ENCODE results near the gene MAP4K5.

DNA sequence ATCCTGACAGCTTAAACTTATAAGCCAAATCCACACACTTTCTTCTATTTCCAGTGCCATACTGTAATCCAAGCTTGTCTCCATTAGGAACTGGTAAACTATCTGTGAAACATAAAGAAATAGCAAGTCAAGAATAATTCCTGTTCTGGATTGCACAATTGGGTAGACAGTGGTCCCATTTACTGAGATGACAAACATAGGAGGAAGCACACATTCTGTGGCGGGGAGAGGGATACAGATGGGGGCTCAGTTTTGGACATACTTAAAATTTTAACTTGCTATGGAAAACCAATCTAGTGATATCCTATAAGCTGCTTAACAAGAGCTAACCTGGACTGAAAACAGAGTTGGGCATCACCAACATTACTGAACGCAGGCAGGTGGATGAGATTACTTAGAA is 16.3 kb downstream of the MAP4K5 start:
- TF ChIP-seq, protein P1, sequence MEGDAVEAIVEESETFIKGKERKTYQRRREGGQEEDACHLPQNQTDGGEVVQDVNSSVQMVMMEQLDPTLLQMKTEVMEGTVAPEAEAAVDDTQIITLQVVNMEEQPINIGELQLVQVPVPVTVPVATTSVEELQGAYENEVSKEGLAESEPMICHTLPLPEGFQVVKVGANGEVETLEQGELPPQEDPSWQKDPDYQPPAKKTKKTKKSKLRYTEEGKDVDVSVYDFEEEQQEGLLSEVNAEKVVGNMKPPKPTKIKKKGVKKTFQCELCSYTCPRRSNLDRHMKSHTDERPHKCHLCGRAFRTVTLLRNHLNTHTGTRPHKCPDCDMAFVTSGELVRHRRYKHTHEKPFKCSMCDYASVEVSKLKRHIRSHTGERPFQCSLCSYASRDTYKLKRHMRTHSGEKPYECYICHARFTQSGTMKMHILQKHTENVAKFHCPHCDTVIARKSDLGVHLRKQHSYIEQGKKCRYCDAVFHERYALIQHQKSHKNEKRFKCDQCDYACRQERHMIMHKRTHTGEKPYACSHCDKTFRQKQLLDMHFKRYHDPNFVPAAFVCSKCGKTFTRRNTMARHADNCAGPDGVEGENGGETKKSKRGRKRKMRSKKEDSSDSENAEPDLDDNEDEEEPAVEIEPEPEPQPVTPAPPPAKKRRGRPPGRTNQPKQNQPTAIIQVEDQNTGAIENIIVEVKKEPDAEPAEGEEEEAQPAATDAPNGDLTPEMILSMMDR (IDR thresholded peaks at IDR 0.05): no peak
- TF ChIP-seq POLR2A (IDR thresholded peaks at IDR 0.05): no peak
- TF ChIP-seq POLR2AphosphoS5 (IDR thresholded peaks at IDR 0.05): no peak

Measured in breast epithelium (tissue), 3 donors.